VCaP (cell line): ENCODE results near the gene SETSIP.

Source experiments
- H3K27ac ChIP-seq: fragments of 450-650 bp; 2 replicates; pipeline ENCODE4 v1.5.1; 2017
- CTCF ChIP-seq: fragments of 450-650 bp; conservative IDR thresholded peaks from 2 replicates; pipeline ENCODE4 v1.5.1; 2017; ENCODE audit warnings: mild to moderate bottlenecking, moderate library complexity

Gene SETSIP

GRCh38 chr1:92075311-92075710 lies at the start of gene SETSIP:
TSS of gene SETSIP (minus strand) at chr1:92075411. CDS start at chr1:92075411, 0 bp downstream.
- H3K27ac ChIP-seq = no peak within 1 kb of the TSS
- TF ChIP-seq CTCF = no peak

GRCh38 chr1:92123868-92124267 lies 48.7 kb upstream of the SETSIP start:
- H3K27ac ChIP-seq = no peak overlapping the region
- TF ChIP-seq CTCF = no peak

- no peak overlapping the region for H3K27ac ChIP-seq
- TF ChIP-seq CTCF = no peak
These were observed 43.6 kb upstream of the SETSIP start for GRCh38 chr1:92118826-92119225.

GRCh38 chr1:92117526-92117925 lies 42.3 kb upstream of the SETSIP start:
- H3K27ac ChIP-seq = no peak overlapping the region
- TF ChIP-seq CTCF = no peak

GRCh38 chr1:92108631-92109030 lies 33.4 kb upstream of the SETSIP start:
- no peak overlapping the region for H3K27ac ChIP-seq
- TF ChIP-seq CTCF = no peak

GRCh38 chr1:92105546-92106081 lies 30.4 kb upstream of the SETSIP start:
- TF ChIP-seq CTCF = no peak
- no peak overlapping the region for H3K27ac ChIP-seq

GRCh38 chr1:92096317-92096716 lies 21.1 kb upstream of the SETSIP start:
- H3K27ac ChIP-seq = no peak overlapping the region
- TF ChIP-seq CTCF = no peak
